ENCODE measurements around the gene FBXO36. TPM values are rescaled to one million over a fixed set of nuclear protein-coding genes. Genes with fewer than 3 reads are reported as not detected.

The FBXO36 gene
- total RNA-seq, 2 donors from 2014 or later = 0.52 to 2.0 TPM

DNA sequence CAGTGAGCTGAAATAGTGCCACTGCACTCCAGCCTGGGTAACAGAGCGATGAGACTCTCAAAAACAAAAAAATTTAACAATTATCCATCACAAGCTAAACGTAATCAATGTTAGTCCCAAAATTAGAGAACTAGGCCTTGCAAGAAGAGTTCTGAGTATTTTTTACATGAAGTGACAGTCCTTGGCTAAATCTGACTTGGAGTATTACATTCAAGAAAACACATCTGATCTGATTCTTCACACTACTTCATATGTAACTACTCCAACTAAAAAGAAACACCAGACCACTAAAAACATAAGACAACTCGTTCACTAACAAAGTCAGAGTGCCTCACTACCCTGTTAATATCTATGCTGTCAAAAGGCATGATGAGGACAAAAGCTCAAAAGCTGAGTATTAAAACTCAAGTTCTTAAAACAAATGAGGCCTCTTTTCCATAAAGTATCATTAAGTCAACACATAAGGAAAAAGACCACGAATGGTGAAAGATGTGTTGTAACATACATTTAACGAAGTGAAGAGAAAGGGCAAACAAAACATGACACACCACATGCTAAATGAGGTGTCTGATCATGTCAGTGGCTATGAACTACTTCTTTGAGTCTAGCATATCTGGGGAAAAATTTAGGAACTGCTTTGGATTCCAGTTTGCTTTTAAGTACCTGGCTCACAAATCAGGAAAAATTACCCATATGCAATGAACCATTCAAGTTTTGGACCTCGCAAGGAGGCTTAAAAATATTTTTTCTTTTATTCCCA lies 42.9 kb upstream of the FBXO36 start:
- no peak for ATAC-seq
- intact Hi-C loops (cut with DNase I) = no loop called here
- 86 to 92% methylated on average over 6 of the region's 6 CpGs for WGBS, 2 donors

DNA sequence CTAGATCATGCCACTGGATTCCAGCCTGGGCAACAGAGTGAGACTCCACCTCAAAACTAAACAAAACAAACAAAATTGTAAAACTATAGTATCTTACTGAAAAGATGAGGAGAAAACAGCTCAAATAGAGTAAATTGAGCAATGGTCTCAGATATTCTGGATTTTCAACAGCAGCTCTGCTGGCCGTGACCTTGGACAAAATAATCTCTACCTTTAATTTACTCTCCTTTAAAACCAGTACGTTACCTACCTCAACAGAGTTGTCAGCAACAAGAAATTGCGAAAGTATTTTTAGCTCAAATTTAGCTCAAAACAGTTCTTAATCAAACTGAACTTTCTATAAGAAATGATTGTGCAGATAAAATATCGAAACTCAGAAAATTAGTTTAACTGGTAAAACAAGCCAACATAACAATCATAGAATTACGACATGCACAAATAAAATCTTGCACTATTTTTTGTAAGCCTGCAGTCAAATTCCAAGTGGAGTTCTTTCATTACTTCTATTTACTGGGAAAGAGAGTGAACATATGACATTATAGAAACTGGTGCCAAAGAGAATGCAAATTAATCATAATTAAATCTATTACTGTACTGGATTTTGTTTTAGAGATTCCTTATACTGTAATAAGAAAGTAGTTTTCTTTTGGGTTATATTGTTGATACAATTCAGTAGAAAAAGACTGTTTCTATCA lies 41.3 kb upstream of the FBXO36 start:
- H3K27me3 ChIP-seq = no peaks in the 10 kb centered on the region
- H3K9me3 ChIP-seq = no peaks in the 10 kb centered on the region
- ATAC-seq (no peak), DNase-seq (no peak)
- TF ChIP-seq, protein P1, sequence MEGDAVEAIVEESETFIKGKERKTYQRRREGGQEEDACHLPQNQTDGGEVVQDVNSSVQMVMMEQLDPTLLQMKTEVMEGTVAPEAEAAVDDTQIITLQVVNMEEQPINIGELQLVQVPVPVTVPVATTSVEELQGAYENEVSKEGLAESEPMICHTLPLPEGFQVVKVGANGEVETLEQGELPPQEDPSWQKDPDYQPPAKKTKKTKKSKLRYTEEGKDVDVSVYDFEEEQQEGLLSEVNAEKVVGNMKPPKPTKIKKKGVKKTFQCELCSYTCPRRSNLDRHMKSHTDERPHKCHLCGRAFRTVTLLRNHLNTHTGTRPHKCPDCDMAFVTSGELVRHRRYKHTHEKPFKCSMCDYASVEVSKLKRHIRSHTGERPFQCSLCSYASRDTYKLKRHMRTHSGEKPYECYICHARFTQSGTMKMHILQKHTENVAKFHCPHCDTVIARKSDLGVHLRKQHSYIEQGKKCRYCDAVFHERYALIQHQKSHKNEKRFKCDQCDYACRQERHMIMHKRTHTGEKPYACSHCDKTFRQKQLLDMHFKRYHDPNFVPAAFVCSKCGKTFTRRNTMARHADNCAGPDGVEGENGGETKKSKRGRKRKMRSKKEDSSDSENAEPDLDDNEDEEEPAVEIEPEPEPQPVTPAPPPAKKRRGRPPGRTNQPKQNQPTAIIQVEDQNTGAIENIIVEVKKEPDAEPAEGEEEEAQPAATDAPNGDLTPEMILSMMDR (IDR thresholded peaks at IDR 0.05) = no peak
- TF ChIP-seq POLR2A (IDR thresholded peaks at IDR 0.05) = no peak
- no peak overlapping the region for H3K27ac ChIP-seq
- no peak overlapping the region for H3K4me3 ChIP-seq
- peaks cover 0 to 12% of the 10 kb centered on the region in 2 donors for H3K36me3 ChIP-seq (replicated peaks in 1 of 2; ENCODE audit: insufficient read depth in 1 of 2, low read depth in 2 of 2)
- WGBS, 2 donors = 38 to 47% methylated on average over 5 of the region's 5 CpGs
- intact Hi-C loops (cut with DNase I) = no loop called here
- peaks cover 19% of the 10 kb centered on the region for H3K4me1 ChIP-seq

More for the DNA sequence above, 42.9 kb upstream of the FBXO36 start:
- TF ChIP-seq POLR2A (IDR thresholded peaks at IDR 0.05) = no peak
- TF ChIP-seq, protein P1 (IDR thresholded peaks at IDR 0.05) = no peak
- no peak overlapping the region for H3K4me3 ChIP-seq
- no peaks in the 10 kb centered on the region for H3K27me3 ChIP-seq
- peaks cover 0 to 12% of the 10 kb centered on the region in 2 donors for H3K36me3 ChIP-seq (replicated peaks in 1 of 2; ENCODE audit: insufficient read depth in 1 of 2, low read depth in 2 of 2)
- H3K27ac ChIP-seq = no peak overlapping the region
- H3K9me3 ChIP-seq = no peaks in the 10 kb centered on the region
- H3K4me1 ChIP-seq = peaks cover 7% of the 10 kb centered on the region
- no peak for DNase-seq

GRCh38 chr2:229882583-229882982 lies 39.7 kb upstream of the FBXO36 start:
- no peak overlapping the region for H3K27ac ChIP-seq
- TF ChIP-seq POLR2A (IDR thresholded peaks at IDR 0.05) = no peak
- TF ChIP-seq, protein P1 (IDR thresholded peaks at IDR 0.05) = no peak
- peaks cover 19% of the 10 kb centered on the region for H3K4me1 ChIP-seq
- no peaks in the 10 kb centered on the region for H3K9me3 ChIP-seq
- ATAC-seq (no peak), DNase-seq (no peak)
- no peak overlapping the region for H3K4me3 ChIP-seq
- no peaks in the 10 kb centered on the region for H3K27me3 ChIP-seq
- WGBS, 2 donors = 64 to 71% methylated on average over 2 of the region's 2 CpGs
- intact Hi-C loops (cut with DNase I) = no loop called here
- H3K36me3 ChIP-seq (replicated peaks in 1 of 2; ENCODE audit: insufficient read depth in 1 of 2, low read depth in 2 of 2) = peaks cover 0 to 10% of the 10 kb centered on the region in 2 donors

DNA sequence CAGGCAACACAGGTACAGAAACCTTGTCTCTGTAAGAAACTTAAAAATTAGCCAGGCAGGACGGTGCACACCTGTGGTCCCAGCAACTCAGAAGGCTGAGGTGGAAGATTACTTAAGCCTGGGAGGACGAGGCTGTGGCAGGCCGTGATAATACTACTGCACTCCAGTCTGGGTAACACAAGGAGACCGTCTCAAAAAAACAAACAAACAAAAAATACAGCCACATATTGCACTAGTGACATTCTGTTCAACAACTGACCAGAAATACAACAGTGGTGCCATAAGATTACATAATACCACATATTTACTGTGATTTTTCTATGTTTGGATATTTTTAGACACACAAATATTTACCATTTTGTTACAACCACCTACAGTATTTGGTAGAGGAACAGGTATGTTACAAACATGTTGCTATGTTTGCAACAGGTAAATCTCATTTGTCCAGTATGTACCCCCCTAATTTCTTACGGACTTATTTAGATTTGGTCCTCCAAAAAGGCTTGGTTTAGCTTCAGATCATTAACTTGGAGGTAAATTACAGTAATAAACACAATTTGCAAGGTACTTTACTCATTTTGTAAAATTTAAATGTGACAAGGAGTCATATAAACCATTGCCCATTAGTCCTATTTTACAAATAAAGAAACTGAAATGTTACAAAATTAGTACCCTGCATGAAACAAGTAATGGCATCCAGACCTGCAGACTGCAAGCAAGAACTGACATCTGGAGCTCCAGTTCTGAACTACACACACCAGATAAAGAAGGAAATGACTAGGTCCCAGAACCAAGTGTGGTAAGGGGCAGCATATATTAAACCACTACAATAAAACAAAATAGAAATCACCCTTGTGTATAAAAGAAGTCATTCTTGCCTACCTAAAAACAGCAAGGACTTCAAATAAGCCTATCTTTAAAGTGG lies 37.3 kb upstream of the FBXO36 start:
- TF ChIP-seq, protein P1 (IDR thresholded peaks at IDR 0.05) = no peak
- TF ChIP-seq POLR2A (IDR thresholded peaks at IDR 0.05) = no peak
- WGBS, 2 donors = 46 to 59% methylated on average over 5 of the region's 5 CpGs
- ATAC-seq (no peak), DNase-seq (no peak)
- Histone ChIP-seq H3K36me3 (replicated peaks in 1 of 2; ENCODE audit: insufficient read depth in 1 of 2, low read depth in 2 of 2) (no peaks in the 10 kb centered on the region), H3K4me1 (peaks cover 19% of the 10 kb centered on the region), H3K9me3 (no peaks in the 10 kb centered on the region), H3K27ac (peak overlapping the region in 1 of 4 donors; percentile 8), H3K4me3 (no peak overlapping the region), H3K27me3 (no peaks in the 10 kb centered on the region)
- intact Hi-C loops (cut with DNase I) = no loop called here

All from body of pancreas (tissue), 4 donors.